ENCODE results near the gene DRGX. TPM values are rescaled to one million over a fixed set of nuclear protein-coding genes. Genes with fewer than 3 reads are reported as not detected.

Gene DRGX
- total RNA-seq, 1 donor from 2014 or later: not detected

- H3K9me3 ChIP-seq (replicated peaks): no peaks in the 10 kb centered on the region
- no peak overlapping the region for H3K4me3 ChIP-seq
- H3K4me1 ChIP-seq: peaks cover 6% of the 10 kb centered on the region
- TF ChIP-seq, protein P1, sequence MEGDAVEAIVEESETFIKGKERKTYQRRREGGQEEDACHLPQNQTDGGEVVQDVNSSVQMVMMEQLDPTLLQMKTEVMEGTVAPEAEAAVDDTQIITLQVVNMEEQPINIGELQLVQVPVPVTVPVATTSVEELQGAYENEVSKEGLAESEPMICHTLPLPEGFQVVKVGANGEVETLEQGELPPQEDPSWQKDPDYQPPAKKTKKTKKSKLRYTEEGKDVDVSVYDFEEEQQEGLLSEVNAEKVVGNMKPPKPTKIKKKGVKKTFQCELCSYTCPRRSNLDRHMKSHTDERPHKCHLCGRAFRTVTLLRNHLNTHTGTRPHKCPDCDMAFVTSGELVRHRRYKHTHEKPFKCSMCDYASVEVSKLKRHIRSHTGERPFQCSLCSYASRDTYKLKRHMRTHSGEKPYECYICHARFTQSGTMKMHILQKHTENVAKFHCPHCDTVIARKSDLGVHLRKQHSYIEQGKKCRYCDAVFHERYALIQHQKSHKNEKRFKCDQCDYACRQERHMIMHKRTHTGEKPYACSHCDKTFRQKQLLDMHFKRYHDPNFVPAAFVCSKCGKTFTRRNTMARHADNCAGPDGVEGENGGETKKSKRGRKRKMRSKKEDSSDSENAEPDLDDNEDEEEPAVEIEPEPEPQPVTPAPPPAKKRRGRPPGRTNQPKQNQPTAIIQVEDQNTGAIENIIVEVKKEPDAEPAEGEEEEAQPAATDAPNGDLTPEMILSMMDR (IDR thresholded peaks at IDR 0.05; ENCODE audit: borderline replicate concordance): no peak
- intact Hi-C loops (cut with micrococcal nuclease): no loop called here
- H3K36me3 ChIP-seq: peaks cover 6% of the 10 kb centered on the region
- no peak for DNase-seq
- no peak overlapping the region for H3K27ac ChIP-seq (replicated peaks)
- H3K27me3 ChIP-seq (ENCODE audit: low read depth): no peaks in the 10 kb centered on the region
Observed at GRCh38 chr10:49330127-49330665, 65.7 kb downstream of the DRGX start.

DNA sequence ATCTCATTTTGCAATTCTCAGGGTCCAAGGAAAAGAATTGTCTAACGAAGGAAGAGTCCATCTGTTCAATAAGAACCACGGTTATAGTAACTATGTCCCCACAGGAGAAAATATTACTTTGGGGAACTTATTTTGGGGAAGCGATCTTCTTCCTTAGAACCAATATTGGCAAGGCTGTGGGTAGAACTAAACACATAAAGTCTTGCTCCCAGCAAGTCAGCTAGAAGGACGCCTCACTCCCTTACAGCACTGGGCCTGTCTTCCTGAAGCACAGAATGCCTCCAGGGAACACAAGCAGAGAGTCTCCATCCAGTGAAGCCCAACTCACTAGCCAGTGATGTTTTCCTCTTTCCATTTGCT is 66.8 kb downstream of the DRGX start:
- Histone ChIP-seq H3K27ac (replicated peaks) (no peak overlapping the region), H3K9me3 (replicated peaks) (no peaks in the 10 kb centered on the region), H3K4me1 (peaks cover 8% of the 10 kb centered on the region), H3K27me3 (ENCODE audit: low read depth) (no peaks in the 10 kb centered on the region), H3K4me3 (no peak overlapping the region), H3K36me3 (peaks cover 14% of the 10 kb centered on the region)
- intact Hi-C loops (cut with micrococcal nuclease): no loop called here
- no peak for DNase-seq
- TF ChIP-seq, protein P1 (IDR thresholded peaks at IDR 0.05; ENCODE audit: borderline replicate concordance): no peak

DNA sequence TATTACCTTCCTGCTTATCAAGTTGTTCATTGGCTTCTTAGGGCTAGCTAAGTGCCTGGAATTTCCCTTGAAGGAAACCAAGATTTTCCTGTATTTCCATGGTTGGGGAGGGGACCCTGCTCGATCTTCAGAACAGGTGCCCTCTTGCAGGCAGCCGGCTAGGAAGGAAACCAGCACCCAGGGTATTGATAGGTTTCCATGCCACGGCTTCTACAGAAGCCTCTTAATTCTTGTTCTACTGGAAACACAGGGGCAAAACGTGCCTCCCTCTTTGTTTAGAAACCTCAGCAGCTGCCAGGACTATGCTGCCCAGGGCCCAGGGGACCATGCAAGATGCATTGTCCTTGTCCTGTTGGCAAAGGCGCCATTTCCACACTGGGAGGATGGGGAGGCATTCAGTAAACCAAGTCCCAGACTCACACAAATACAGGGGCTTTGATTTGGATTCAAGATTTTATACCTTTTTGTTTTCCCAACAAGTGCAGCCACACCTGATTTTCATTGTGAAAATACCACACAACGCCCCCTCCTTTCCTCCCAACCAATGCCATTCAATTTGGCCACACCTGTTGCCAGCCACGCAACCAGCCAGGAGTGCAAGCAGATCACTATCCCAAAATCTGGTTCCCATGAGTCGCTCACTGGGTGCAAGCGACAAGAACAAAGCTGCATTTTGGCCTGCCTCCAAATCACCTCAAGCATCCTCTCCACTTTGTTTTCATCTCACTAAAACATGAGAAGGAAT is 67.3 kb downstream of the DRGX start:
- no peaks in the 10 kb centered on the region for H3K27me3 ChIP-seq (ENCODE audit: low read depth)
- intact Hi-C loops (cut with micrococcal nuclease): no loop called here
- H3K27ac ChIP-seq (replicated peaks): no peak overlapping the region
- H3K4me3 ChIP-seq: no peak overlapping the region
- H3K9me3 ChIP-seq (replicated peaks): no peaks in the 10 kb centered on the region
- no peak for DNase-seq
- TF ChIP-seq, protein P1 (IDR thresholded peaks at IDR 0.05; ENCODE audit: borderline replicate concordance): no peak
- peaks cover 13% of the 10 kb centered on the region for H3K4me1 ChIP-seq
- peaks cover 14% of the 10 kb centered on the region for H3K36me3 ChIP-seq

DNA sequence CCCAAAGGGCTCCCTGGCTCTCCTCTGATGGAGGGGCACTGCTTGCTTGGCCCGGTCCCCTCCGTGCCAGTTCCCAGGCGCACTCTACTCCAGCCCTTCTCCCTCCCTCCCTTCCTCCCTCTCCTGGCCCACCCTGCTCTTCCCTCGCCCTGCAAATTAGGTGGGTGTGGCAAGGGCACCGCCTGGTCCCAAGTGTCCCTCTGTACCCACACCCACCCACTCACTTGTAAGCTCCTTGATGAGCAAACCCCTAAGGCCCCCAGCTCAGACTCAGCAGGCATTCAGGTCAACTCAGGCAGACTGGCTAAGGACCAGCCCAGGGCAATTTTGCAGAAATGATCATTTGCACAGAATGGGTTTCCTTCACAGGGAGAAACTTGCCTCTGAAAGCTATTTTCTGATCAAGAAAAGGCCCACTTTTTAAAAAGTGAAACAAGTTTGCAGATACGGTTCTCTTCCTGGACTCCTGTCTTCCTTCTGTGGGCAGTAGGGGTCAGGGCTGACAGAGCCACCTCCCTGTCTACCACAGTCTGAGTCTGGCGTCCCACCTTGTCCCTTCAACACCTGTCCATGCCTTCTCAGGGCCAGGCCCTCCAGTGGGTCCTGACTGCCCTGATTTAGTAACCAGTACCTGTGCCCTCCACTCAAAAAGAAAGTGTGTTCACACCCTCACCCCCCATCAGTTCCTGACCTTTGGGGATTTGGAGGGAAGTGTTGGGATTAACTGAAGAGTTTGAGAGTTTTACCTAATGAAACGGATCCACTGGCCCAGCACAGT is 68.7 kb downstream of the DRGX start:
- no peaks in the 10 kb centered on the region for H3K27me3 ChIP-seq (ENCODE audit: low read depth)
- H3K4me3 ChIP-seq: no peak overlapping the region
- TF ChIP-seq, protein P1 (IDR thresholded peaks at IDR 0.05; ENCODE audit: borderline replicate concordance): no peak
- DNase-seq: no peak
- intact Hi-C loops (cut with micrococcal nuclease): no loop called here
- H3K36me3 ChIP-seq: peaks cover 14% of the 10 kb centered on the region
- no peaks in the 10 kb centered on the region for H3K9me3 ChIP-seq (replicated peaks)
- H3K27ac ChIP-seq (replicated peaks): no peak overlapping the region
- H3K4me1 ChIP-seq: peaks cover 27% of the 10 kb centered on the region

- Histone ChIP-seq H3K36me3 (peaks cover 14% of the 10 kb centered on the region), H3K9me3 (replicated peaks) (no peaks in the 10 kb centered on the region), H3K4me3 (no peak overlapping the region), H3K27ac (replicated peaks) (no peak overlapping the region), H3K27me3 (ENCODE audit: low read depth) (no peaks in the 10 kb centered on the region), H3K4me1 (peaks cover 33% of the 10 kb centered on the region)
- no peak for DNase-seq
- intact Hi-C loops (cut with micrococcal nuclease): no loop called here
- TF ChIP-seq, protein P1 (IDR thresholded peaks at IDR 0.05; ENCODE audit: borderline replicate concordance): no peak
Observed at GRCh38 chr10:49325916-49326783, 69.7 kb downstream of the DRGX start.

Data from left ventricle myocardium inferior (tissue), 1 donor.